Omental fat pad (tissue), 4 donors: ENCODE measurements around the gene MEF2A. TPM values are rescaled to one million over a fixed set of nuclear protein-coding genes. Genes with fewer than 3 reads are reported as not detected.
A peak's percentile ranks its signal among the peaks of the same experiment; 100 is the strongest.

Experiments
- ATAC-seq: fragments of 150-250 bp; one replicate; pipeline ENCODE4 v1.9.1; 2016; ENCODE audit warnings: mild to moderate bottlenecking, moderate library complexity; ENCODE audit not compliant: low FRiP score
- DNase-seq: peaks from one replicate; pipeline ENCODE4 v3.0.0-alpha.2; 2019; ENCODE audit warnings: low spot score
- total RNA-seq, 4 donors: library from RNA; depleted of rRNA; stranded (reverse); fragments of >200 nt; gene quantifications; one replicate each; pipeline ENCODE4 v1.1.0, GENCODE V29; 2016
- TF ChIP-seq, protein P1 (sequence below), 3 donors: fragments of 450-650 bp; IDR thresholded peaks; one replicate each; pipeline ENCODE4 v1.5.1; 2016 to 2017; ENCODE audit warnings: antibody characterized with exemption in 3 of 3, mild to moderate bottlenecking in 3 of 3, moderate library complexity in 2 of 3

Gene MEF2A
- total RNA-seq, 4 donors from 2014 or later = 47.8 to 74.4 (median 54.0) TPM

DNA sequence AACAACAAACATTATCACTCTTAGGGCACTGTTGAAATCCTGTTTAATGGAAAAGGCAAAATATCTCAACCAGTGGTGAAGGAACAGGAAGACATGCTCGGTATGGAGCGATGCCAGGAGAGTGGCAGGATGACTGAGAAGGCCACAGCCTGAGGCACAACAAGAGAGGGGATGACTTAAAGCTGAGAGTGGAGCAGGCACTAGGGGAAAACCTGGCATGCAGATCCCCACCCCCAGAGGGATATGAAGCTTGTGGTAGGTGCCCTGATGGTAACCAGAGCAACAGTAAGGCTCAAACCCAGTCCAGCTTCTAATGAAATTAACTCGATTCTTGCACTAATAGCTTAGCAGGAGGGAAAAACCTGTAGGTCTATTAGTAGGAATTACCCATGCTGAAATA is 127.0 kb downstream of the MEF2A start:
- ATAC-seq (no peak), DNase-seq (no peak)
- TF ChIP-seq, protein P1, sequence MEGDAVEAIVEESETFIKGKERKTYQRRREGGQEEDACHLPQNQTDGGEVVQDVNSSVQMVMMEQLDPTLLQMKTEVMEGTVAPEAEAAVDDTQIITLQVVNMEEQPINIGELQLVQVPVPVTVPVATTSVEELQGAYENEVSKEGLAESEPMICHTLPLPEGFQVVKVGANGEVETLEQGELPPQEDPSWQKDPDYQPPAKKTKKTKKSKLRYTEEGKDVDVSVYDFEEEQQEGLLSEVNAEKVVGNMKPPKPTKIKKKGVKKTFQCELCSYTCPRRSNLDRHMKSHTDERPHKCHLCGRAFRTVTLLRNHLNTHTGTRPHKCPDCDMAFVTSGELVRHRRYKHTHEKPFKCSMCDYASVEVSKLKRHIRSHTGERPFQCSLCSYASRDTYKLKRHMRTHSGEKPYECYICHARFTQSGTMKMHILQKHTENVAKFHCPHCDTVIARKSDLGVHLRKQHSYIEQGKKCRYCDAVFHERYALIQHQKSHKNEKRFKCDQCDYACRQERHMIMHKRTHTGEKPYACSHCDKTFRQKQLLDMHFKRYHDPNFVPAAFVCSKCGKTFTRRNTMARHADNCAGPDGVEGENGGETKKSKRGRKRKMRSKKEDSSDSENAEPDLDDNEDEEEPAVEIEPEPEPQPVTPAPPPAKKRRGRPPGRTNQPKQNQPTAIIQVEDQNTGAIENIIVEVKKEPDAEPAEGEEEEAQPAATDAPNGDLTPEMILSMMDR (IDR thresholded peaks at IDR 0.05) = no peak

DNA sequence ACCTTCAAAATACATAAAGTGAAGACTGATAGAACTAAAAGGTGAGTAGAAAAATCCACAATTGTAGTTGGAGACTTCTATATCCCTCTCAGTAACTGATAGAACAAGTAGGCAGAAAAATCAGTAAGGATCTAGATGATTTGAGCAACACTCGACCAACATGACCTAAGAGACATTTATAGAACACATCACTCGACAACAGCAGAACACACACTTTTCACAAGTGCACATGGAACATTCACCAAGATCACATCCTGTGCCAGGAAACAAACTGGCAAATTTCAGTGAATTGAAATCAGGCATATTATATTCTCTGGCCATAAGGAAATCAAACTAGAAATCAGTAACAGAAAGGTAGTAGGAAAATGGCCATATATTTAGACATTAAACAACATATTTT is 130.3 kb downstream of the MEF2A start:
- TF ChIP-seq, protein P1 (IDR thresholded peaks at IDR 0.05) = no peak
- no peak for DNase-seq
- ATAC-seq = no peak

DNA sequence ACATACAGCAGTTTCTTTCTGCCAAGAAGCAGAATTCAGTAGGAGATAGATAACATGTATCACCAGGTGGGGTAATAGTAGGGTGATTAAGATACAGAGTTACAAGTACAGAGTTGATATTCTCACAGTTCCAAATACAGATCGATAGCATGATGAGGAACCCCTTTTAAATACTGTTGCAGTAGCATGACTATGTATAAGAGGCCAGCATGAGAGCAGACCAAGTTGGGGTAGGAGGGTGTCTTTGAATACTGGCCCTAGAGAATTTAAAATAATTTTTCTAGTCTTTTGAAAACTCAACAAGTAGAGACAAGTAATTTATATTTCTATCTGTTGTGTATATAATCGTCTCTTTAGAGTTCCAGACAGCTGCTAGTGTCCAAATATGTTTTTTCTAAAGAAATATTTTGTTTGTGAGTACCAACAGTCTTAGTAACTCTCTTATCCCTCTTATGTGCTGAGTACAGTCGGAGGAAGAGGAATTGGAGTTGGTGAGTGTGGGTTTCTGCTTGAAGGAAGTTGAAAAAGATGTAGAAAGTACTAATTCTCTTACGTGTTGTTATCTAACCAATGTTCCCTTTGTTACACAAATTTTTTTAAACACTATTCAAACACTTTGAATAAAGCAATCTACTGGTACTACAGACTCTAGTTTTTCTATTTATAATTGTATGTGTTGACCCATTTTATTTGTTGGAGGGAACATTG is 137.3 kb downstream of the MEF2A start:
- TF ChIP-seq, protein P1 (IDR thresholded peaks at IDR 0.05) = no peak
- DNase-seq (no peak), ATAC-seq (peak; percentile 23)

GRCh38 chr15:99703603-99704443 is 138.0 kb downstream of the MEF2A start:
- TF ChIP-seq, protein P1 (IDR thresholded peaks at IDR 0.05) = peak in 1 of 3 donors; percentile 56
- DNase-seq (no peak), ATAC-seq (peak; percentile 81)

- TF ChIP-seq, protein P1 (IDR thresholded peaks at IDR 0.05) = peak in 2 of 3 donors; percentile 37 to 51
- DNase-seq (no peak), ATAC-seq (peak; percentile 75)
Observed at GRCh38 chr15:99704444-99704838, 138.7 kb downstream of the MEF2A start.

- TF ChIP-seq, protein P1 (IDR thresholded peaks at IDR 0.05) = no peak
- no peak for DNase-seq
- no peak for ATAC-seq
Observed at GRCh38 chr15:99706557-99707303, 140.9 kb downstream of the MEF2A start.
